MG63 (cell line): Measurements from ENCODE around the gene PMM1. TPM values are rescaled to one million over a fixed set of nuclear protein-coding genes. Genes with fewer than 3 reads are reported as not detected.
"Not testable (repeated sequence)": the region's sequence is repeated elsewhere in the genome, so short reads cannot be mapped to it uniquely, and the experiment has no call there.

ENCODE experiments used
- DNase-seq: peaks from one replicate; pipeline ENCODE4 v3.0.0-alpha.2; 2020
- H3K27me3 ChIP-seq: fragments of 250-450 bp; sonication (Bioruptor Pico); 2 replicates; pipeline ENCODE4 v1.5.1; 2020; ENCODE audit warnings: mild to moderate bottlenecking, moderate library complexity
- H3K36me3 ChIP-seq: fragments of 250-450 bp; sonication (Bioruptor Pico); 2 replicates; pipeline ENCODE4 v1.5.1; 2020; ENCODE audit warnings: mild to moderate bottlenecking, moderate library complexity
- H3K4me3 ChIP-seq: fragments of 250-450 bp; sonication (Bioruptor Pico); 2 replicates; pipeline ENCODE4 v1.5.1; 2020; ENCODE audit warnings: mild to moderate bottlenecking, moderate library complexity
- H3K9me3 ChIP-seq: fragments of 250-450 bp; sonication (Bioruptor Pico); 2 replicates; pipeline ENCODE4 v1.5.1; 2020; ENCODE audit warnings: mild to moderate bottlenecking, moderate library complexity
- total RNA-seq: library from RNA; depleted of rRNA; stranded (reverse); fragments of >200 nt; shearing (Covaris generic); gene quantifications from 2 replicates; pipeline ENCODE4 v1.2.3, GENCODE V29; 2014; ENCODE audit warnings: low replicate concordance; rRNA removed

Gene PMM1
- 36.1 and 37.4 TPM in 2 replicates for total RNA-seq

- Histone ChIP-seq H3K9me3 (no peaks in the 10 kb centered on the region), H3K36me3 (no peaks in the 10 kb centered on the region; the same call in 1 of the 2 replicates), H3K27me3 (no peaks in the 10 kb centered on the region), H3K4me3 (peak within 1 kb of the TSS; percentile 89)
- DNase-seq: peak; percentile 99
These were observed at the start of gene PMM1 for GRCh38 chr22:41589391-41590241. PMM1 (minus strand) TSS chr22:41589840; CDS start chr22:41589805, 35 bp downstream.

- DNase-seq: no peak
- H3K4me3 ChIP-seq: no peak overlapping the region
- H3K9me3 ChIP-seq: no peaks in the 10 kb centered on the region
- H3K27me3 ChIP-seq: no peaks in the 10 kb centered on the region
- H3K36me3 ChIP-seq: peaks cover 88% of the 10 kb centered on the region
These were observed 49.1 kb upstream of the PMM1 start for GRCh38 chr22:41638748-41639147.

GRCh38 chr22:41638124-41638523 lies 48.5 kb upstream of the PMM1 start:
- H3K27me3 ChIP-seq: no peaks in the 10 kb centered on the region
- peaks cover 90% of the 10 kb centered on the region for H3K36me3 ChIP-seq
- H3K4me3 ChIP-seq: no peak overlapping the region
- DNase-seq: no peak
- no peaks in the 10 kb centered on the region for H3K9me3 ChIP-seq

GRCh38 chr22:41637623-41638022 lies 48.0 kb upstream of the PMM1 start:
- peaks cover 88% of the 10 kb centered on the region for H3K36me3 ChIP-seq
- not testable (repeated sequence) for H3K4me3 ChIP-seq, H3K9me3 ChIP-seq, H3K27me3 ChIP-seq, DNase-seq

- Histone ChIP-seq H3K27me3 (no peaks in the 10 kb centered on the region), H3K4me3 (no peak overlapping the region), H3K36me3 (peaks cover 81% of the 10 kb centered on the region), H3K9me3 (no peaks in the 10 kb centered on the region)
- peak; percentile 79 for DNase-seq
These were observed 46.8 kb upstream of the PMM1 start for GRCh38 chr22:41636467-41636866.

- not testable (repeated sequence) for H3K4me3 ChIP-seq, H3K9me3 ChIP-seq, DNase-seq, H3K27me3 ChIP-seq
- peaks cover 68% of the 10 kb centered on the region for H3K36me3 ChIP-seq
These were observed 45.0 kb upstream of the PMM1 start for GRCh38 chr22:41634610-41635009.

GRCh38 chr22:41631615-41632014 lies 42.0 kb upstream of the PMM1 start:
- not testable (repeated sequence) for DNase-seq, H3K9me3 ChIP-seq, H3K27me3 ChIP-seq, H3K4me3 ChIP-seq
- H3K36me3 ChIP-seq: peaks cover 73% of the 10 kb centered on the region

- not testable (repeated sequence) for H3K27me3 ChIP-seq, DNase-seq, H3K9me3 ChIP-seq, H3K4me3 ChIP-seq
- peaks cover 73% of the 10 kb centered on the region for H3K36me3 ChIP-seq
These were observed 41.5 kb upstream of the PMM1 start for GRCh38 chr22:41631115-41631514.

GRCh38 chr22:41625577-41625976 lies 35.9 kb upstream of the PMM1 start:
- no peak for DNase-seq
- H3K4me3 ChIP-seq: no peak overlapping the region
- no peaks in the 10 kb centered on the region for H3K27me3 ChIP-seq
- H3K9me3 ChIP-seq: no peaks in the 10 kb centered on the region
- peaks cover 83% of the 10 kb centered on the region for H3K36me3 ChIP-seq

GRCh38 chr22:41621911-41622179 lies 32.2 kb upstream of the PMM1 start:
- DNase-seq: no peak
- peaks cover 62% of the 10 kb centered on the region for H3K36me3 ChIP-seq
- no peaks in the 10 kb centered on the region for H3K9me3 ChIP-seq
- H3K27me3 ChIP-seq: no peaks in the 10 kb centered on the region
- peak overlapping the region; percentile 94 for H3K4me3 ChIP-seq

GRCh38 chr22:41621099-41621910 lies 31.7 kb upstream of the PMM1 start, which contains the start of gene XRCC6:
XRCC6 (plus strand) TSS chr22:41621295; CDS start chr22:41622005, 710 bp downstream.
- peak within 1 kb of the TSS; percentile 94 for H3K4me3 ChIP-seq
- peaks cover 64% of the 10 kb centered on the region for H3K36me3 ChIP-seq
- DNase-seq: peak; percentile 99

GRCh38 chr22:41620589-41621098 lies 31.0 kb upstream of the PMM1 start, which contains the start of gene DESI1:
DESI1 (minus strand) TSS chr22:41621043; CDS start chr22:41620839, 204 bp downstream.
- Histone ChIP-seq H3K9me3 (no peaks in the 10 kb centered on the region), H3K27me3 (no peaks in the 10 kb centered on the region), H3K36me3 (peaks cover 60% of the 10 kb centered on the region), H3K4me3 (peak within 1 kb of the TSS; percentile 94)
- peak; percentile 26 for DNase-seq

More at GRCh38 chr22:41621099-41621910, 31.7 kb upstream of the PMM1 start, which contains the start of gene XRCC6:
- Histone ChIP-seq H3K9me3 (no peaks in the 10 kb centered on the region), H3K27me3 (no peaks in the 10 kb centered on the region)

GRCh38 chr22:41619979-41620588 lies 30.4 kb upstream of the PMM1 start:
- DNase-seq: peak; percentile 16
- peak overlapping the region; percentile 94 for H3K4me3 ChIP-seq

GRCh38 chr22:41613456-41613855 lies 23.8 kb upstream of the PMM1 start:
- Histone ChIP-seq H3K9me3 (no peaks in the 10 kb centered on the region), H3K4me3 (no peak overlapping the region)
- DNase-seq: no peak

More at GRCh38 chr22:41619979-41620588, 30.4 kb upstream of the PMM1 start:
- H3K27me3 ChIP-seq: no peaks in the 10 kb centered on the region
- H3K36me3 ChIP-seq: peaks cover 55% of the 10 kb centered on the region
- H3K9me3 ChIP-seq: no peaks in the 10 kb centered on the region

GRCh38 chr22:41612603-41613306 lies 23.1 kb upstream of the PMM1 start:
- no peak for DNase-seq
- H3K27me3 ChIP-seq: no peaks in the 10 kb centered on the region

More at GRCh38 chr22:41613456-41613855, 23.8 kb upstream of the PMM1 start:
- no peaks in the 10 kb centered on the region for H3K27me3 ChIP-seq
- peaks cover 40% of the 10 kb centered on the region for H3K36me3 ChIP-seq

GRCh38 chr22:41608386-41608785 lies 18.7 kb upstream of the PMM1 start:
- Histone ChIP-seq H3K27me3 (no peaks in the 10 kb centered on the region), H3K36me3 (peaks cover 55% of the 10 kb centered on the region), H3K4me3 (no peak overlapping the region), H3K9me3 (no peaks in the 10 kb centered on the region)
- no peak for DNase-seq

More at GRCh38 chr22:41612603-41613306, 23.1 kb upstream of the PMM1 start:
- no peak overlapping the region for H3K4me3 ChIP-seq
- H3K9me3 ChIP-seq: no peaks in the 10 kb centered on the region
- H3K36me3 ChIP-seq: peaks cover 41% of the 10 kb centered on the region
